B cell (primary cell): ENCODE measurements around the gene SLC2A14. TPM values are rescaled to one million over a fixed set of nuclear protein-coding genes. Genes with fewer than 3 reads are reported as not detected.

Experiments
- ATAC-seq: fragments of 200-7000 bp; cut with Tn5 transposase; one replicate; pipeline ENCODE4 v1.10.0; 2021; ENCODE audit warnings: low read depth, mild to moderate bottlenecking, moderate number of reproducible peaks, moderate library complexity
- CTCF ChIA-PET: fragments of 350-600 bp; sonication (Branson Sonifier 250); formaldehyde crosslinking; loops from one replicate; lab custom pipeline; 2021; ENCODE audit warnings: antibody characterized with exemption, inconsistent platforms; lab: Charles Lee
- POLR2A ChIA-PET: fragments of 350-600 bp; sonication (Branson Sonifier 250); formaldehyde crosslinking; loops from one replicate; lab custom pipeline; 2021; ENCODE audit warnings: antibody characterized with exemption; lab: Charles Lee
- DNase-seq: peaks from one replicate; pipeline ENCODE4 v3.0.0; 2013
- H2AFZ ChIP-seq: 2 replicates; pipeline ENCODE4 v1.6.1; 2012; ENCODE audit warnings: mild to moderate bottlenecking, low read depth, low read length; ENCODE audit not compliant: insufficient read depth, poor library complexity, severe bottlenecking
- H3K27ac ChIP-seq, 2 donors: 1 replicate in 1 of 2; 2 replicates in 1 of 2; pipeline ENCODE4 v1.5.1; 2012 to 2013; ENCODE audit warnings: low read length in 2 of 2, mild to moderate bottlenecking in 2 of 2, moderate library complexity in 1 of 2
- H3K27me3 ChIP-seq, 4 experiments: fragments of 200-600 bp in 1 of 4; sonication (generic) in 1 of 4; replicated peaks in 1 of 4; 1 replicate in 2 of 4; 2 replicates in 2 of 4; pipeline versions ENCODE4 v1.6.1 to v1.7.0; 2013 to 2016; ENCODE audit warnings: low read length in 3 of 4, mild to moderate bottlenecking in 2 of 4, mixed read lengths in 1 of 4, moderate library complexity in 1 of 4; ENCODE audit not compliant: insufficient read depth in 4 of 4, control insufficient read depth in 3 of 4; ENCODE audit errors: control extremely low read depth in 1 of 4
- H3K36me3 ChIP-seq, 2 experiments: replicated peaks in 1 of 2; 1 replicate in 1 of 2; 2 replicates in 1 of 2; pipeline versions ENCODE4 v1.6.1 to v1.7.1; 2013; ENCODE audit warnings: low read length in 1 of 2; ENCODE audit not compliant: insufficient read depth in 2 of 2, control insufficient read depth in 1 of 2; ENCODE audit errors: control extremely low read depth in 1 of 2, extremely low read depth in 1 of 2
- H3K4me1 ChIP-seq, 2 donors: fragments of 200-600 bp in 1 of 2; sonication (generic) in 1 of 2; 1 replicate in 1 of 2; 2 replicates in 1 of 2; pipeline versions ENCODE4 v1.5.1 to v1.6.1; 2013 to 2017; ENCODE audit warnings: low read length in 2 of 2; ENCODE audit not compliant: control insufficient read depth in 2 of 2, insufficient read depth in 2 of 2
- H3K4me2 ChIP-seq: replicated peaks from 2 replicates; pipeline ENCODE3; 2012; ENCODE audit warnings: mild to moderate bottlenecking, low read depth, low read length; ENCODE audit not compliant: poor library complexity, severe bottlenecking
- H3K4me3 ChIP-seq, 5 experiments: fragments of 200-600 bp in 1 of 5; sonication (generic) in 1 of 5; 1 replicate in 3 of 5; 2 replicates in 2 of 5; pipeline versions ENCODE4 v1.5.1 to v1.7.0; 2011 to 2016; ENCODE audit warnings: low read length in 4 of 5, mild to moderate bottlenecking in 4 of 5, low read depth in 2 of 5, control low read depth in 1 of 5, moderate library complexity in 1 of 5; ENCODE audit not compliant: insufficient read depth in 1 of 5; ENCODE audit errors: control extremely low read depth in 1 of 5, extremely low read depth in 1 of 5
- H3K79me2 ChIP-seq: fragments of 200-600 bp; sonication (generic); one replicate; pipeline ENCODE4 v1.6.0; 2016; ENCODE audit warnings: low read length; ENCODE audit not compliant: control insufficient read depth, insufficient read depth
- H3K9ac ChIP-seq: fragments of 200-600 bp; sonication (generic); 2 replicates; pipeline ENCODE4 v1.6.1; 2017; ENCODE audit warnings: mild to moderate bottlenecking, low read length, moderate library complexity
- H3K9me3 ChIP-seq, 3 donors: one replicate each; pipeline versions ENCODE4 v1.6.1 to v1.7.1; 2013; ENCODE audit warnings: low read length in 2 of 3; ENCODE audit not compliant: control insufficient read depth in 2 of 3, insufficient read depth in 1 of 3; ENCODE audit errors: control extremely low read depth in 1 of 3
- H4K20me1 ChIP-seq: 2 replicates; pipeline ENCODE4 v1.6.0; 2012; ENCODE audit warnings: mild to moderate bottlenecking, low read length; ENCODE audit not compliant: insufficient read depth, control insufficient read depth, poor library complexity, severe bottlenecking
- H3K27ac Mint-ChIP-seq: one replicate; pipeline ENCODE4 v1.8.0; 2021; ENCODE audit warnings: mixed read lengths
- H3K27me3 Mint-ChIP-seq: one replicate; pipeline ENCODE4 v1.8.0; 2021; ENCODE audit warnings: mixed read lengths
- H3K4me1 Mint-ChIP-seq: one replicate; pipeline ENCODE4 v1.8.0; 2021; ENCODE audit warnings: mixed read lengths
- H3K4me3 Mint-ChIP-seq: one replicate; pipeline ENCODE4 v1.8.0; 2021; ENCODE audit warnings: mixed read lengths
- H3K9me3 Mint-ChIP-seq: one replicate; pipeline ENCODE4 v1.8.0; 2022; ENCODE audit warnings: mixed read lengths; ENCODE audit not compliant: insufficient read depth
- EZH2 ChIP-seq: IDR thresholded peaks from 2 replicates; pipeline ENCODE4 v1.6.1; 2012; ENCODE audit warnings: borderline replicate concordance, low read depth, mild to moderate bottlenecking, moderate library complexity, low read length; ENCODE audit not compliant: insufficient read depth, poor library complexity, severe bottlenecking
- WGBS: methylation state at CpG from one replicate; pipeline ENCODE4 v1.1.5; 2013; ENCODE audit warnings: missing lambda C conversion rate; ENCODE audit not compliant: insufficient coverage; 5-methylcytosine and 5-hydroxymethylcytosine counted together
- intact Hi-C: fragments of 100-400 bp; cut with micrococcal nuclease; formaldehyde crosslinking; loops from one replicate; pipeline ENCODE4 v1.10.0; 2022
- polyA plus RNA-seq: library from polyadenylated mRNA; depleted of rRNA; stranded (reverse); fragments of >200 nt; gene quantifications from 2 replicates; pipeline ENCODE4 v1.2.3, GENCODE V29; 2012
- total RNA-seq, 2 donors: library from RNA; stranded (reverse); fragments of 120-200 nt in 1 of 2; gene quantifications; 1 replicate in 1 of 2; 2 replicates in 1 of 2; pipeline versions ENCODE4 v1.2.3 to v1.2.4, GENCODE V29; 2013 to 2022
- TF ChIP-seq, protein P1 (sequence below): fragments of 200-600 bp; IDR thresholded peaks from one replicate; pipeline ENCODE4 v1.8.0; 2022; ENCODE audit warnings: antibody characterized with exemption, mild to moderate bottlenecking

SLC2A14 gene
- total and polyA plus RNA-seq, 2 donors (not counting 1 experiment from before 2014, with no cell fraction given): 2.5 to 4.7 TPM

DNA sequence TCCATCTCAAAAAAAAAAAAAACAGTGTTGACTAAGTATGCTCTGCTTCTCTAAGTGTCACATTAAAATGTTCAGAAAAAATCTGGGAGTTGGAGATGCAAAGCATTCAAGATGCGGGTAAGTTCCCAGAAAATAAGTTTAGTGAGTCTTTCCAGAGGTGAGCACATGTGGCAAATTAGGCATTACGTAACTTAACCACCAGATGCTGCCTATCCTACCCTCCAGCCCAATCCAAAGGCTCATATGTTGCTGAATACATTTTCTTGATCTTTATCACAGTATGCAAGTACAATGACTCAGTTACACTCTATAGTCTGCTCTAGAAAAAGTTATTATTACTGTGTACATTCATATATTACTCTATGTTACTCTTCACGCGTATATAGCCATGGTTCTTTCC, 3.6 kb downstream of the SLC2A14 start:
- ChIA-PET POLR2A (no interaction called here), CTCF (no interaction called here)
- no peaks in the 10 kb centered on the region for H3K36me3 ChIP-seq
- no CpG with 5 or more reads among the region's 4 CpGs for WGBS
- no peaks in the 10 kb centered on the region for H4K20me1 ChIP-seq
- TF ChIP-seq, protein P1, sequence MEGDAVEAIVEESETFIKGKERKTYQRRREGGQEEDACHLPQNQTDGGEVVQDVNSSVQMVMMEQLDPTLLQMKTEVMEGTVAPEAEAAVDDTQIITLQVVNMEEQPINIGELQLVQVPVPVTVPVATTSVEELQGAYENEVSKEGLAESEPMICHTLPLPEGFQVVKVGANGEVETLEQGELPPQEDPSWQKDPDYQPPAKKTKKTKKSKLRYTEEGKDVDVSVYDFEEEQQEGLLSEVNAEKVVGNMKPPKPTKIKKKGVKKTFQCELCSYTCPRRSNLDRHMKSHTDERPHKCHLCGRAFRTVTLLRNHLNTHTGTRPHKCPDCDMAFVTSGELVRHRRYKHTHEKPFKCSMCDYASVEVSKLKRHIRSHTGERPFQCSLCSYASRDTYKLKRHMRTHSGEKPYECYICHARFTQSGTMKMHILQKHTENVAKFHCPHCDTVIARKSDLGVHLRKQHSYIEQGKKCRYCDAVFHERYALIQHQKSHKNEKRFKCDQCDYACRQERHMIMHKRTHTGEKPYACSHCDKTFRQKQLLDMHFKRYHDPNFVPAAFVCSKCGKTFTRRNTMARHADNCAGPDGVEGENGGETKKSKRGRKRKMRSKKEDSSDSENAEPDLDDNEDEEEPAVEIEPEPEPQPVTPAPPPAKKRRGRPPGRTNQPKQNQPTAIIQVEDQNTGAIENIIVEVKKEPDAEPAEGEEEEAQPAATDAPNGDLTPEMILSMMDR: no peak
- TF ChIP-seq EZH2: no peak
- H3K4me3 ChIP-seq: no peak overlapping the region
- H3K4me1 ChIP-seq: peaks cover 5 to 10% of the 10 kb centered on the region in 2 donors
- intact Hi-C loops: no loop called here
- H3K9ac ChIP-seq: no peak overlapping the region
- Mint-ChIP-seq H3K4me1 (no peaks in the 10 kb centered on the region), H3K4me3 (no peak overlapping the region), H3K27ac (no peak overlapping the region), H3K27me3 (peaks cover 37% of the 10 kb centered on the region), H3K9me3 (no peaks in the 10 kb centered on the region)
- no peak overlapping the region for H3K4me2 ChIP-seq
- H3K9me3 ChIP-seq: peaks cover 0 to 12% (median 0%) of the 10 kb centered on the region in 3 donors
- H3K27ac ChIP-seq: no peak overlapping the region
- H3K79me2 ChIP-seq: no peaks in the 10 kb centered on the region
- H2AFZ ChIP-seq: no peak overlapping the region
- H3K27me3 ChIP-seq: peaks cover 0 to 27% (median 17%) of the 10 kb centered on the region in 4 experiments
- ATAC-seq (no peak), DNase-seq (no peak)

DNA sequence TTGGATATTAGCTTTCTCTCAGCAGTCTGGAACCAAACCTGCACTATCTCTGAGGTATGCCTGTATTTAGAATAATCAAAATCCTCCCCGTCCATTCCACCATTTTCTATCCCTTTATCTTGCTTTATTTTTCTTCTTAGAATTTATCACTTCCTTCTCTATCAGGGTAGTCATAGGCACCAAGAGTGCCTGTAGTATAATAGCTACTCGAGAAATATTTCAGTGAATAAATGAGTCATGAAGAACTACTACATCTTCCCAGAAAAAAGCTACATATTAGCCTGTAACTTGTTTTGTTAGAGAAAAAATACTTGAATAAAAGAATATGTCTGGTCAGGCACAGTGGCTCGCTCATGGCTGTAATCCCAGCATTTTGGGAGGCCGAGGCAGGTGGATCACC, 4.3 kb downstream of the SLC2A14 start:
- Mint-ChIP-seq H3K9me3 (no peaks in the 10 kb centered on the region), H3K4me3 (no peak overlapping the region), H3K27ac (no peak overlapping the region), H3K4me1 (no peaks in the 10 kb centered on the region), H3K27me3 (peaks cover 30% of the 10 kb centered on the region)
- TF ChIP-seq EZH2: no peak
- TF ChIP-seq, protein P1: no peak
- H3K9ac ChIP-seq: no peak overlapping the region
- no peak overlapping the region for H2AFZ ChIP-seq
- DNase-seq: no peak
- WGBS: 100% methylated on average over 2 of the region's 4 CpGs
- intact Hi-C loops: no loop called here
- peaks cover 0 to 12% (median 0%) of the 10 kb centered on the region in 3 donors for H3K9me3 ChIP-seq
- no peak overlapping the region for H3K4me2 ChIP-seq
- no peak overlapping the region for H3K27ac ChIP-seq
- H3K27me3 ChIP-seq: peaks cover 0 to 24% (median 16%) of the 10 kb centered on the region in 4 experiments
- no peak overlapping the region for H3K4me3 ChIP-seq
- ChIA-PET CTCF (no interaction called here), POLR2A (no interaction called here)
- H3K4me1 ChIP-seq: peaks cover 5 to 10% of the 10 kb centered on the region in 2 donors
- no peaks in the 10 kb centered on the region for H3K79me2 ChIP-seq
- H3K36me3 ChIP-seq: no peaks in the 10 kb centered on the region
- H4K20me1 ChIP-seq: no peaks in the 10 kb centered on the region
- ATAC-seq: no peak
